Measurements from ENCODE around the gene SOX6.

Gene SOX6

DNA sequence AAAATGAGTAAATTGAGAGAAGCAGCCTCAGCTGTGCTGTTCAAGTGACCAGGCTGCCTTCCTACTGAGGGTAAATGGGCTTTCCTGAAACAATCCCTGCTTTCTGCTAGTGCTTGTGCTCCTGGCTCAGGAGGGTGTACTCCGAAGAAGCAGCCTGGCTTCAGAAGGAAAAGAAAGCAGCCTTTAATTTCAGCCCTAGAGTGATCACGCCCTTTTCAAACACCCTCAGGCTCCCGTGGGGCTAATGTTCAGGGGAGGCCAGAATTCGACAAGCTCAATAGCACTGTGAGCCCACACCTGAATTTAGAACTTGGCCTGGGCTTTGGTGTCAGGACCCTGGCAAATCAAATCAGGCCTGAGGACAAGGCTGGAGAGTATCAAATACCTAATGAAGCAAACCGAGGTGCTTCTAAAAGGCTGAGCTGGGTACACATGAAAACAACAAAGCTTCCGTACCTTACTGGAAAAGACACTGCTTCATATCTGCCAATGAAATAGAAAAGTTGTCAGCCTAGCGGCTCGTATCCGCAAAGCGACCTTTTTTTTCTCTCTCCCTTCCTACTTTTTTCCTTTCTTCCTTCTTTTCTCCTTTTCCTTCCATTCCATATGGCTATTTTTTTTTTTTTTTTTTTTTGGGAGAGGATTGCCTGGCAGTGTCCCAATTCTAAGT lies 387.8 kb downstream of the SOX6 start:
- Histone ChIP-seq H3K9me3 (ENCODE audit: control insufficient read depth, low read length) (no peaks in the 10 kb centered on the region), H3K4me3 (ENCODE audit: insufficient read depth, low read depth, low read length) (no peak overlapping the region), H3K36me3 (ENCODE audit: control insufficient read depth, insufficient read depth, low read length) (no peaks in the 10 kb centered on the region), H3K27ac (ENCODE audit: insufficient read depth, low read depth, low read length, poor library complexity, severe bottlenecking) (no peak overlapping the region), H3K4me1 (ENCODE audit: control insufficient read depth, insufficient read depth, low read length) (no peaks in the 10 kb centered on the region), H3K27me3 (ENCODE audit: control insufficient read depth, insufficient read depth, low read length, poor library complexity, severe bottlenecking) (no peaks in the 10 kb centered on the region)
- 68% methylated on average over 10 of the region's 10 CpGs for WGBS, 2 experiments

- no peak overlapping the region for H3K27ac ChIP-seq (ENCODE audit: insufficient read depth, low read depth, low read length, poor library complexity, severe bottlenecking)
These were observed 388.4 kb downstream of the SOX6 start for GRCh38 chr11:15967966-15968365.

GRCh38 chr11:15967166-15967565 lies 389.2 kb downstream of the SOX6 start:
- no peaks in the 10 kb centered on the region for H3K4me1 ChIP-seq (ENCODE audit: control insufficient read depth, insufficient read depth, low read length)
- H3K27ac ChIP-seq (ENCODE audit: insufficient read depth, low read depth, low read length, poor library complexity, severe bottlenecking) = no peak overlapping the region
- H3K36me3 ChIP-seq (ENCODE audit: control insufficient read depth, insufficient read depth, low read length) = no peaks in the 10 kb centered on the region
- no peaks in the 10 kb centered on the region for H3K27me3 ChIP-seq (ENCODE audit: control insufficient read depth, insufficient read depth, low read length, poor library complexity, severe bottlenecking)
- no peaks in the 10 kb centered on the region for H3K9me3 ChIP-seq (ENCODE audit: control insufficient read depth, low read length)
- H3K4me3 ChIP-seq (ENCODE audit: insufficient read depth, low read depth, low read length) = no peak overlapping the region
- 100% methylated on average over 1 of the region's 2 CpGs; no CpG with 5 or more reads in 1 of the 2 experiments for WGBS, 2 experiments

More at GRCh38 chr11:15967966-15968365, 388.4 kb downstream of the SOX6 start:
- H3K36me3 ChIP-seq (ENCODE audit: control insufficient read depth, insufficient read depth, low read length) = no peaks in the 10 kb centered on the region
- WGBS, 2 experiments = 83 to 93% methylated on average over 2 of the region's 2 CpGs
- no peaks in the 10 kb centered on the region for H3K27me3 ChIP-seq (ENCODE audit: control insufficient read depth, insufficient read depth, low read length, poor library complexity, severe bottlenecking)
- no peaks in the 10 kb centered on the region for H3K9me3 ChIP-seq (ENCODE audit: control insufficient read depth, low read length)
- H3K4me1 ChIP-seq (ENCODE audit: control insufficient read depth, insufficient read depth, low read length) = no peaks in the 10 kb centered on the region
- no peak overlapping the region for H3K4me3 ChIP-seq (ENCODE audit: insufficient read depth, low read depth, low read length)

GRCh38 chr11:15965562-15966250 lies 390.6 kb downstream of the SOX6 start:
- 94 to 97% methylated on average over 7 of the region's 7 CpGs for WGBS, 2 experiments
- Histone ChIP-seq H3K9me3 (ENCODE audit: control insufficient read depth, low read length) (no peaks in the 10 kb centered on the region), H3K4me3 (ENCODE audit: insufficient read depth, low read depth, low read length) (no peak overlapping the region)

DNA sequence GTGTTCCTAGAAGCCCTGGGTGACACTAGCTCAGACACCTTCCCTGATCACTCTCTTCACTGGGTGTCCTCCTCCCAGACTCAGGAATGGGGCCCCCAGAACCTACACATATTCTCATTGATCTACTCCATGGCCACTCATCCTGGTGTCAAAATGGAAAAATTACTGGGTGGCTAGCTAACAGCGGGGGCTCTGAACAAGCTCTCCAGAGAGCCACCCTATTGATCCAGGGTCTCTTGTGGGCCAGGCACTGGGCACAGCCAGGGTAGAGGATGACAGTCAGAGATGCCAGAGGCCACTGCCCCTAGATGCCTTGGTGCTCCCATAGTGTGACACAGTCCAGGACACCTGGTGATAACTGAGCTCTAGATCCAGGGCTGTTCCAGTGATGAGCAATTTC lies 393.1 kb downstream of the SOX6 start:
- WGBS, 2 experiments = 94 to 100% methylated on average over 1 of the region's 1 CpG
- H3K27ac ChIP-seq (ENCODE audit: insufficient read depth, low read depth, low read length, poor library complexity, severe bottlenecking) = no peak overlapping the region

More at GRCh38 chr11:15965562-15966250, 390.6 kb downstream of the SOX6 start:
- H3K27me3 ChIP-seq (ENCODE audit: control insufficient read depth, insufficient read depth, low read length, poor library complexity, severe bottlenecking) = no peaks in the 10 kb centered on the region
- no peaks in the 10 kb centered on the region for H3K4me1 ChIP-seq (ENCODE audit: control insufficient read depth, insufficient read depth, low read length)
- H3K27ac ChIP-seq (ENCODE audit: insufficient read depth, low read depth, low read length, poor library complexity, severe bottlenecking) = no peak overlapping the region
- H3K36me3 ChIP-seq (ENCODE audit: control insufficient read depth, insufficient read depth, low read length) = no peaks in the 10 kb centered on the region

GRCh38 chr11:15958910-15959309 lies 397.4 kb downstream of the SOX6 start:
- WGBS, 2 experiments = 86 to 92% methylated on average over 1 of the region's 1 CpG
- H3K36me3 ChIP-seq (ENCODE audit: control insufficient read depth, insufficient read depth, low read length) = no peaks in the 10 kb centered on the region
- no peaks in the 10 kb centered on the region for H3K27me3 ChIP-seq (ENCODE audit: control insufficient read depth, insufficient read depth, low read length, poor library complexity, severe bottlenecking)
- H3K9me3 ChIP-seq (ENCODE audit: control insufficient read depth, low read length) = no peaks in the 10 kb centered on the region
- H3K4me1 ChIP-seq (ENCODE audit: control insufficient read depth, insufficient read depth, low read length) = no peaks in the 10 kb centered on the region
- H3K27ac ChIP-seq (ENCODE audit: insufficient read depth, low read depth, low read length, poor library complexity, severe bottlenecking) = no peak overlapping the region
- no peak overlapping the region for H3K4me3 ChIP-seq (ENCODE audit: insufficient read depth, low read depth, low read length)

More for the DNA sequence above, 393.1 kb downstream of the SOX6 start:
- H3K4me3 ChIP-seq (ENCODE audit: insufficient read depth, low read depth, low read length) = no peak overlapping the region
- H3K27me3 ChIP-seq (ENCODE audit: control insufficient read depth, insufficient read depth, low read length, poor library complexity, severe bottlenecking) = no peaks in the 10 kb centered on the region
- no peaks in the 10 kb centered on the region for H3K4me1 ChIP-seq (ENCODE audit: control insufficient read depth, insufficient read depth, low read length)
- no peaks in the 10 kb centered on the region for H3K36me3 ChIP-seq (ENCODE audit: control insufficient read depth, insufficient read depth, low read length)
- H3K9me3 ChIP-seq (ENCODE audit: control insufficient read depth, low read length) = no peaks in the 10 kb centered on the region

GRCh38 chr11:15957234-15957633 lies 399.1 kb downstream of the SOX6 start:
- H3K4me3 ChIP-seq (ENCODE audit: insufficient read depth, low read depth, low read length) = no peak overlapping the region
- no peaks in the 10 kb centered on the region for H3K36me3 ChIP-seq (ENCODE audit: control insufficient read depth, insufficient read depth, low read length)
- H3K27me3 ChIP-seq (ENCODE audit: control insufficient read depth, insufficient read depth, low read length, poor library complexity, severe bottlenecking) = no peaks in the 10 kb centered on the region
- H3K9me3 ChIP-seq (ENCODE audit: control insufficient read depth, low read length) = no peaks in the 10 kb centered on the region
- WGBS, 2 experiments = 86 to 91% methylated on average over 2 of the region's 2 CpGs
- no peak overlapping the region for H3K27ac ChIP-seq (ENCODE audit: insufficient read depth, low read depth, low read length, poor library complexity, severe bottlenecking)
- H3K4me1 ChIP-seq (ENCODE audit: control insufficient read depth, insufficient read depth, low read length) = no peaks in the 10 kb centered on the region

DNA sequence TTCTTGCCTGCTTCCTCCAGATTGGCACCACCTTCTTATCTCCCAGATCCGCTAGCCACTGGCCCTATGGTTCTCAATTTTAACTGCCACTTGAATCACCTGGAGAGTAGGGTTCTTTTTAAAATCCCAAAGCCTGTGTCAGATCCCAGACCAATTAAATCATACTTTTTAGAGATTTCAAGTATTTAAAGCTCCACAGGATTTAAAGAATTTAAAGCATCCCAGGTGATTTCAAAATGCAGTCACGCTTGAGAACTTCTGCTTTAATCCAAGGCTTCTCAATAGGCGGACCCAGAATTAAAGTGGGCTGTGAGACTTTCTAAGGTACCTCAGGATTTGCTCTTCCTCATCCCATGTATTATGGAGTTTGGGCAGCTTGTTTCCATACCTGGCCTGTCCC lies 400.0 kb downstream of the SOX6 start:
- no peaks in the 10 kb centered on the region for H3K27me3 ChIP-seq (ENCODE audit: control insufficient read depth, insufficient read depth, low read length, poor library complexity, severe bottlenecking)
- no peaks in the 10 kb centered on the region for H3K4me1 ChIP-seq (ENCODE audit: control insufficient read depth, insufficient read depth, low read length)
- H3K4me3 ChIP-seq (ENCODE audit: insufficient read depth, low read depth, low read length) = no peak overlapping the region
- 94 to 95% methylated on average over 3 of the region's 3 CpGs for WGBS, 2 experiments
- H3K9me3 ChIP-seq (ENCODE audit: control insufficient read depth, low read length) = no peaks in the 10 kb centered on the region
- no peaks in the 10 kb centered on the region for H3K36me3 ChIP-seq (ENCODE audit: control insufficient read depth, insufficient read depth, low read length)
- H3K27ac ChIP-seq (ENCODE audit: insufficient read depth, low read depth, low read length, poor library complexity, severe bottlenecking) = no peak overlapping the region

GRCh38 chr11:15955595-15955994 lies 400.8 kb downstream of the SOX6 start:
- Histone ChIP-seq H3K36me3 (ENCODE audit: control insufficient read depth, insufficient read depth, low read length) (no peaks in the 10 kb centered on the region), H3K4me3 (ENCODE audit: insufficient read depth, low read depth, low read length) (no peak overlapping the region), H3K9me3 (ENCODE audit: control insufficient read depth, low read length) (no peaks in the 10 kb centered on the region), H3K27ac (ENCODE audit: insufficient read depth, low read depth, low read length, poor library complexity, severe bottlenecking) (no peak overlapping the region), H3K4me1 (ENCODE audit: control insufficient read depth, insufficient read depth, low read length) (no peaks in the 10 kb centered on the region), H3K27me3 (ENCODE audit: control insufficient read depth, insufficient read depth, low read length, poor library complexity, severe bottlenecking) (no peaks in the 10 kb centered on the region)
- 87 to 89% methylated on average over 2 of the region's 2 CpGs for WGBS, 2 experiments

DNA sequence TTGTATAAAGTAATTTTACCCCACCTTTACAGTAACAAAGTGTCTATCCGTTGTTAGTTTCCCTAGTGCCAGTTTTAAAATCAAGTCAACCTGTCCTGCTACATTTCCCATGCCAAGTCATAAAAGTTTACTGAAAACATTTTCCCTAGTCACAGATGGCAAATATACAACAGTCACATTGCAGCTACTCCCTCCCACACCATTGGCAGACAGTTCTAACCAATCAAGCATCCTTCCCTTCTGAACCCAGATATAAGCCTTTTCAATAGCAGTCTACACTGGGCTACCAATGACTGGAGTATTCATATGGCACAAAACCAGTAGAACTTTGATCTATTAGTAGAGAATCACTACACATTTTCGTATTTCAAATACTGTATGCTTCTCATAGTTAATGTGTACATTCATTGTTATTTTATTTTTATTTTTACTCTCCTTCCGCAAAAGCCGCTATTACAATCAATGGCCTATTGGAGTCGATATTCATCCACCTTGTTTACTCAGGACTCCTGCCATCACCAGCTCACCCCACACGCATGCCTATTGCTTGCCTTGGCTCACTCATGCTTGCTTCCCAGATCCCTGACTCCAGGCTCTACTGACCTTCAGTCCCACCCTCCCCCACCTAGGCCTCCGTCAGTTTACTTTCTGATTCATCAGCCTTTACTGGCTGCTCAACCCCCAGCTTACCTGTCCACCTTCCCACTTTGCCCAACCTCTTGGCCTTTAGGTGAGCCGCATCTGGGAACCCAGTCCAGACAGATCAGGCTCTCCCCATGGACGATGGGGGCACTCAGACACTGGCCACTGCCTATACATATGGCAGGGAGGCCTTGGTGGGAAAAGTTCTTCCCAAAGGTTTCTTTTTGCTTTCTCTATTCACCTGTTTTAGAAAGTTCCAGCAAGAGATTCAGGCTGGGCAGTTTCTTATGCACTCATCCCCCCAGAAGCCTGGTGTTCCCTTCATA lies 408.4 kb downstream of the SOX6 start:
- 92 to 96% methylated on average over 8 to 9 of the region's 9 CpGs for WGBS, 2 experiments
- H3K4me3 ChIP-seq (ENCODE audit: insufficient read depth, low read depth, low read length) = no peak overlapping the region
- no peaks in the 10 kb centered on the region for H3K27me3 ChIP-seq (ENCODE audit: control insufficient read depth, insufficient read depth, low read length, poor library complexity, severe bottlenecking)
- no peaks in the 10 kb centered on the region for H3K36me3 ChIP-seq (ENCODE audit: control insufficient read depth, insufficient read depth, low read length)
- H3K9me3 ChIP-seq (ENCODE audit: control insufficient read depth, low read length) = no peaks in the 10 kb centered on the region
- H3K27ac ChIP-seq (ENCODE audit: insufficient read depth, low read depth, low read length, poor library complexity, severe bottlenecking) = no peak overlapping the region
- no peaks in the 10 kb centered on the region for H3K4me1 ChIP-seq (ENCODE audit: control insufficient read depth, insufficient read depth, low read length)

Data from ectodermal cell (in vitro differentiated cells).